ENCODE data around the gene PNPLA2. TPM values are rescaled to one million over a fixed set of nuclear protein-coding genes. Genes with fewer than 3 reads are reported as not detected.
A peak's percentile ranks its signal among the peaks of the same experiment; 100 is the strongest.

The PNPLA2 gene
- total RNA-seq, 5 donors from 2014 or later (not counting 1 experiment from before 2014, with no cell fraction given), result 172 to 212 (median 206) TPM

DNA sequence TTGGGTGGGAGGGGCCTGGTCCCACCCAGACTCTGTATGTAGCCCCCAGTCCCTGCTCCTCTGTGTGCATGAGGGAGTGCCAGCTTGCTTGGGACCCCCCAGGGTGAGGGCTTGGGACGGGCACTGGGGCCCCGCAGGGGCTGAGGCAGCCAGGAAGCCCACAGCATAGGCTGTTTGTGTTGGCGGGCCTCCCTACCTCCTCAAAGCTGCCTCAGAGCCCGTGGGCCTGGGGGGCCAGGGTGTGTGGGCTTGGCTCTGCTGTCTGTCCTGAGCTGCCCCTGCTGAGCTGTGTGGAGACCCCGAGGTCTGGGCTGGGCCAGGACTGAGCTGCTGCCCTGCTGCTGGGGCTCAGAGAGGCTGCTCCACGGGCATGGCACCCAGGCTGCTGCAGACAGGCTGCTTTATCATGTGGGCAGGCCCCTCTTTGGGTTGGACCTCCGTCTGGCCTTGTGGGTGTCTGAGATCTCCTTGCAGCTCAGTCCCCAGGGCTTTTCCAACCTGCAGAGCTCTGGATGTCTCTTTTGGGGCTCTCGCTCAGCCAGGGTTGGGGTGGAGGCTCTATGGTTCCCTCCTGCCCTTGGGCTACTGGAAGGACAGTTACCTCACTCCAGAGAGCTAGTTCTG lies 27.3 kb downstream of the PNPLA2 start:
- WGBS (ENCODE audit: insufficient coverage), result 48% methylated on average over 7 of the region's 8 CpGs
- no peak overlapping the region for H3K27ac Mint-ChIP-seq
- peaks cover 13 to 51% of the 10 kb centered on the region in 2 experiments for H3K4me1 ChIP-seq (ENCODE audit: control insufficient read depth in 1 of 2, extremely low read depth in 1 of 2, insufficient read depth in 2 of 2, low read length in 2 of 2)
- no peak overlapping the region for H3K4me3 Mint-ChIP-seq
- no peaks in the 10 kb centered on the region for H3K9me3 Mint-ChIP-seq
- ATAC-seq (replicated peaks in 1 of 4) (no peak), DNase-seq (no peak)
- H3K4me3 ChIP-seq (ENCODE audit: control insufficient read depth in 1 of 2, extremely low read depth in 1 of 2, low read length in 1 of 2), result no peak overlapping the region
- no peaks in the 10 kb centered on the region for H3K36me3 Mint-ChIP-seq
- no peak overlapping the region for H3K27ac ChIP-seq (ENCODE audit: low read length)
- peaks cover 11 to 26% (median 17%) of the 10 kb centered on the region in 3 donors for H3K4me1 Mint-ChIP-seq
- H3K27me3 Mint-ChIP-seq, result peaks cover 0 to 2% of the 10 kb centered on the region in 2 donors
- ChIA-PET CTCF (no interaction called here), POLR2A (no interaction called here)
- H3K27me3 ChIP-seq (replicated peaks in 1 of 2; ENCODE audit: control insufficient read depth in 2 of 2, extremely low read depth in 1 of 2, insufficient read depth in 2 of 2, low read length in 1 of 2), result peaks cover 0 to 67% of the 10 kb centered on the region in 2 experiments
- H3K9me3 ChIP-seq, result no peaks in the 10 kb centered on the region
- no peaks in the 10 kb centered on the region for H3K36me3 ChIP-seq (ENCODE audit: control insufficient read depth in 2 of 2, extremely low read depth in 1 of 2, insufficient read depth in 1 of 2, low read length in 1 of 2)

DNA sequence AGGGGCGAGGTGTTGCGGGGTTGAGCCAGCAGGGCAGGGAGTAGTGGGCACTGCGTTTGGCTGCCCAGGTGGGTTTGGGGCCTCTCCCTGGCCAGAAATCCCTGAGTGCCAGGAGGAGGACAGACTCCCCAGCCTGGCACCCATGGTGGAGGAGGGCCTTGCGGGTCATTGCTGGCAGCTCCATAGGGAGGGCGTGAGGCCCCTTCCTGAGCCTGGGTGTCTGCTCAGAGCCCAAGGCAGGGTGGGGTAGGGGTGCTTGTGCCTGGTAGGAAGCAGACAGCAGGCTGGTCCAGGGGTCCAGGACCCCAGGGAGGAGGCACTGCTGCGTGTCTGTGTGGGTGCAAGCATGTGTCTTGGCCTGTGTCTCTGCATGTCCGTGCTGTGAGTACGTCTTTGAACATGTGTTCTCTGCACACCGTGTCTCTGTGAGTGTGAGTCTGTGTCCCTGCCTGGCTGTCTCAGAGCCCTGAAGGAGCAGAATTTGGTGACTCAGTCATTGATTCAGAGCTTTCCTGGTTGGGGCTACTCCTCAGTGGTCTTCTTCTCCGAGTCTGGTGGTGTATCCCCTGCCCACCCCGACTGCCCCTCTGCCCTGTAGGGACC lies 27.9 kb downstream of the PNPLA2 start:
- Mint-ChIP-seq H3K9me3 (no peaks in the 10 kb centered on the region), H3K4me3 (no peak overlapping the region), H3K27me3 (peaks cover 0 to 2% of the 10 kb centered on the region in 2 donors), H3K4me1 (peaks cover 6 to 20% (median 12%) of the 10 kb centered on the region in 3 donors), H3K36me3 (no peaks in the 10 kb centered on the region), H3K27ac (no peak overlapping the region)
- POLR2A ChIA-PET, result no interaction called here
- Histone ChIP-seq H3K27ac (ENCODE audit: low read length) (no peak overlapping the region), H3K27me3 (replicated peaks in 1 of 2; ENCODE audit: control insufficient read depth in 2 of 2, extremely low read depth in 1 of 2, insufficient read depth in 2 of 2, low read length in 1 of 2) (peaks cover 0 to 73% of the 10 kb centered on the region in 2 experiments), H3K36me3 (ENCODE audit: control insufficient read depth in 2 of 2, extremely low read depth in 1 of 2, insufficient read depth in 1 of 2, low read length in 1 of 2) (no peaks in the 10 kb centered on the region), H3K4me1 (ENCODE audit: control insufficient read depth in 1 of 2, extremely low read depth in 1 of 2, insufficient read depth in 2 of 2, low read length in 2 of 2) (peaks cover 13 to 45% of the 10 kb centered on the region in 2 experiments), H3K9me3 (no peaks in the 10 kb centered on the region), H3K4me3 (ENCODE audit: control insufficient read depth in 1 of 2, extremely low read depth in 1 of 2, low read length in 1 of 2) (no peak overlapping the region)
- CTCF ChIA-PET, result no interaction called here
- ATAC-seq (replicated peaks in 1 of 4), result no peak
- no peak for DNase-seq
- WGBS (ENCODE audit: insufficient coverage), result 81% methylated on average over 8 of the region's 11 CpGs

DNA sequence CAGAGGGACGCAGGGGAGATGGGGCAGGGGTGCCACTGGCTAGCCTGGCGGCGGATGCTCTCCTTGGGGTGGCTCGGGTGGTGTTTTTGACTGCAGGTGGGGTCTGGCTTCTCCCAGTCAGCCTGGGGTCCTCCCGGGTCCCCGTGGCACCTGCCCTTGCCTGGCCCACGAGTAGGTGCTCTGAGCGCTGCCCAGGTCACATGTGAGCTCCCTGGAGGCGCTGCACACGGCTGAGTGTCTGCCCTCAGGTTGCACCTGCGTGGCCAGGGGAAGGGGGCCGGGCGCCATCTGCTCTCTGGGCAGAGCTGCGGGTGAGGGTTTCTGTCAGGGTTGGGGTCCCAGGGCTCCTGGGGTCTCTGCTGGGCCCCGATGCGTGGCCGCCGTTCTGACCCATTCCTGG lies 29.2 kb downstream of the PNPLA2 start:
- Mint-ChIP-seq H3K27ac (no peak overlapping the region), H3K36me3 (no peaks in the 10 kb centered on the region), H3K4me1 (peaks cover 6 to 20% (median 12%) of the 10 kb centered on the region in 3 donors), H3K4me3 (no peak overlapping the region), H3K9me3 (no peaks in the 10 kb centered on the region), H3K27me3 (peaks cover 0 to 2% of the 10 kb centered on the region in 2 donors)
- ATAC-seq (replicated peaks in 1 of 4) (no peak), DNase-seq (no peak)
- ChIA-PET CTCF (interaction anchor here in 1 of 2 donors (0.9 to 1.5 kb wide), 2 partner anchors 202 to 204 kb away, joined by 3 to 5 read pairs; no protein-coding TSS in a partner anchor), POLR2A (no interaction called here)
- H3K27ac ChIP-seq (ENCODE audit: low read length), result no peak overlapping the region
- no peak overlapping the region for H3K4me3 ChIP-seq (ENCODE audit: control insufficient read depth in 1 of 2, extremely low read depth in 1 of 2, low read length in 1 of 2)
- H3K27me3 ChIP-seq (replicated peaks in 1 of 2; ENCODE audit: control insufficient read depth in 2 of 2, extremely low read depth in 1 of 2, insufficient read depth in 2 of 2, low read length in 1 of 2), result peaks cover 0 to 83% of the 10 kb centered on the region in 2 experiments
- H3K4me1 ChIP-seq (ENCODE audit: control insufficient read depth in 1 of 2, extremely low read depth in 1 of 2, insufficient read depth in 2 of 2, low read length in 2 of 2), result peaks cover 13 to 41% of the 10 kb centered on the region in 2 experiments
- no peaks in the 10 kb centered on the region for H3K36me3 ChIP-seq (ENCODE audit: control insufficient read depth in 2 of 2, extremely low read depth in 1 of 2, insufficient read depth in 1 of 2, low read length in 1 of 2)
- 67% methylated on average over 16 of the region's 18 CpGs for WGBS (ENCODE audit: insufficient coverage)
- no peaks in the 10 kb centered on the region for H3K9me3 ChIP-seq

DNA sequence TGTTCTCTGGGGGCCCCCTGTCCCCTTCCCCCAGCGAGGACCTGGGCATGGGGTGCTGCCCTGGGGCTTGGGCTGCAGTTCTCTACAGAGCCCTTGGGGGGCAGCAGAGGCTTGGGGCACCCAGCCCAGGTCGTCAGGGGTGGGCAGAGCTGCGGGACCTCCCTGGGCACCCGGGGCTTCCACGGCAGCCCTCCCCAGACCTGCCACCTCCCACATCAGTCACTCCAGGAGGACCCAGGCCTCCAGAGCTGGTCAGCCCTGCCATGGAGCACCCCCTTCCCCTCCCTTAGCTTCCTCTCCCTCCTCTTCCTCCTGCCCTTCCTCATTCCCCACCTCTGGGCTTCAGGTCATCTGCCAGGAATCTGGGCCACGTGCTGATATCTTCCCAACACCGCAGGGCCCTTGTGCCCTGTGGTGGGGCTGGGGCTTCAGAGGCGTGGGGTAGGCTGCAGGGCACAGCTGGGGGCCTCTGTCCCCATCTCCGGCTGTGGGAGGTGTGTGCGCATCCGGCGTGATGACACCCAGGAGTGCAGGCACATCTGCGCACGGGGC lies 29.7 kb downstream of the PNPLA2 start:
- ChIA-PET CTCF (interaction anchor here (0.6 to 1.5 kb wide), 4 partner anchors 190 to 278 kb away, joined by 3 to 5 read pairs (median 3); no protein-coding TSS in a partner anchor), POLR2A (no interaction called here)
- peak; percentile 65 to 76 (median 68) for ATAC-seq (replicated peaks in 1 of 4)
- peak in 34 of 35 experiments; percentile 16 to 76 (median 54) for DNase-seq
- H3K27me3 Mint-ChIP-seq, result peaks cover 0 to 2% of the 10 kb centered on the region in 2 donors
- WGBS (ENCODE audit: insufficient coverage), result 27% methylated on average over 14 of the region's 14 CpGs
- H3K36me3 ChIP-seq (ENCODE audit: control insufficient read depth in 2 of 2, extremely low read depth in 1 of 2, insufficient read depth in 1 of 2, low read length in 1 of 2), result no peaks in the 10 kb centered on the region
- no peak overlapping the region for H3K4me3 ChIP-seq (ENCODE audit: control insufficient read depth in 1 of 2, extremely low read depth in 1 of 2, low read length in 1 of 2)
- H3K4me3 Mint-ChIP-seq, result peak overlapping the region; percentile 49 to 73 (median 53)
- H3K4me1 Mint-ChIP-seq, result peaks cover 6 to 18% (median 11%) of the 10 kb centered on the region in 3 donors
- H3K4me1 ChIP-seq (ENCODE audit: control insufficient read depth in 1 of 2, extremely low read depth in 1 of 2, insufficient read depth in 2 of 2, low read length in 2 of 2), result peaks cover 12 to 35% of the 10 kb centered on the region in 2 experiments
- H3K9me3 Mint-ChIP-seq, result no peaks in the 10 kb centered on the region
- H3K27ac Mint-ChIP-seq, result no peak overlapping the region
- H3K36me3 Mint-ChIP-seq, result no peaks in the 10 kb centered on the region
- H3K9me3 ChIP-seq, result no peaks in the 10 kb centered on the region
- no peak overlapping the region for H3K27ac ChIP-seq (ENCODE audit: low read length)
- H3K27me3 ChIP-seq (replicated peaks in 1 of 2; ENCODE audit: control insufficient read depth in 2 of 2, extremely low read depth in 1 of 2, insufficient read depth in 2 of 2, low read length in 1 of 2), result peaks cover 0 to 78% of the 10 kb centered on the region in 2 experiments

DNA sequence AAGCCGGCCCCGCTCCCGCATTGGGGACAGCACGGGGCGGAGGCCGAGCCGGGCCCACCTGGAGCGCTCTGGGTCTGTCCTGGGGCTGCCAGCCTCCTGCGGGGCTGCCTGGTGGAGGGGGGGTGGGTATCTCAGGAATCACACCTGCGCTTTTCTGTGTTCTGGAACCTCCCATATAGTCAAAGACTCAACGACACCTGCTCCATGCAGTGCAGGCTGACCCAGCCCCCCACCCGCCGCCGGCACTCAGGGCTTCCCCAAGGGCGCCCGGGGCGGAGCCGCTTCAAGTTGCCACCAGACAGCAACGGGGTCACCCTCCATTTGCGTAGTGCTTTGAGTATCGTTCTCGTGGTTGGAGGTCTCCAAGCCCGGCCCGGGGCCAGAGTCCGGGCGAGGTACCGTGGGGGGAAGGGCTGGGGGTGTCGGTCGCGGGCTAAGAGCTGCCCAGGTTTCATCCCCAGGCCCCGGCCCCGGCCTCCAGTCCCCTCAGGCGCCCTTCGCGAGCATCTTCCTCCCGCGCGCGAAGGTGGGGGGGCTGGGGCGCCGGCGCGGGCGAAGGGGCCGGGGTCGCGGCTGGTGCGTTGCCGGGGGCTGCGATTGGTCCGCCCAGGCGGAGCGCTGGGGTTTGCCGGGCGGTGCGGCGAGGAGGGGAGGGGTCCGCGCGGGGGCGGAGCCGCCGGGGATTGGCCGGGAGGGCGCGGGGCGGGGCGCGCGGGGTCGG lies 30.6 kb downstream of the PNPLA2 start:
- DNase-seq, result peak in 6 of 35 experiments; percentile 25 to 48 (median 32)
- peaks cover 5 to 11% (median 6%) of the 10 kb centered on the region in 3 donors for H3K4me1 Mint-ChIP-seq
- POLR2A ChIA-PET, result no interaction called here
- H3K9me3 Mint-ChIP-seq, result no peaks in the 10 kb centered on the region
- H3K27me3 Mint-ChIP-seq, result peaks cover 0 to 2% of the 10 kb centered on the region in 2 donors
- ATAC-seq (replicated peaks in 1 of 4), result peak; percentile 24 to 66 (median 28)
- H3K27ac Mint-ChIP-seq, result no peak overlapping the region
- Histone ChIP-seq H3K27me3 (replicated peaks in 1 of 2; ENCODE audit: control insufficient read depth in 2 of 2, extremely low read depth in 1 of 2, insufficient read depth in 2 of 2, low read length in 1 of 2) (peaks cover 0 to 70% of the 10 kb centered on the region in 2 experiments), H3K36me3 (ENCODE audit: control insufficient read depth in 2 of 2, extremely low read depth in 1 of 2, insufficient read depth in 1 of 2, low read length in 1 of 2) (no peaks in the 10 kb centered on the region), H3K9me3 (no peaks in the 10 kb centered on the region), H3K27ac (ENCODE audit: low read length) (no peak overlapping the region), H3K4me3 (ENCODE audit: control insufficient read depth in 1 of 2, extremely low read depth in 1 of 2, low read length in 1 of 2) (peak overlapping the region; percentile 35 to 74), H3K4me1 (ENCODE audit: control insufficient read depth in 1 of 2, extremely low read depth in 1 of 2, insufficient read depth in 2 of 2, low read length in 2 of 2) (peaks cover 6 to 27% of the 10 kb centered on the region in 2 experiments)
- peak overlapping the region; percentile 68 to 73 (median 73) for H3K4me3 Mint-ChIP-seq
- WGBS (ENCODE audit: insufficient coverage), result under 1% methylated on average over 50 of the region's 71 CpGs
- CTCF ChIA-PET, result interaction anchor here (0.6 to 1.5 kb wide), 3 partner anchors 189 to 279 kb away, joined by 3 to 5 read pairs (median 3); no protein-coding TSS in a partner anchor
- no peaks in the 10 kb centered on the region for H3K36me3 Mint-ChIP-seq
